ENCODE measurements around the gene IGFALS. TPM values are rescaled to one million over a fixed set of nuclear protein-coding genes. Genes with fewer than 3 reads are reported as not detected.

IGFALS gene
- total and polyA plus RNA-seq, 2 experiments from 2014 or later = 0.16 TPM; not detected in 1

DNA sequence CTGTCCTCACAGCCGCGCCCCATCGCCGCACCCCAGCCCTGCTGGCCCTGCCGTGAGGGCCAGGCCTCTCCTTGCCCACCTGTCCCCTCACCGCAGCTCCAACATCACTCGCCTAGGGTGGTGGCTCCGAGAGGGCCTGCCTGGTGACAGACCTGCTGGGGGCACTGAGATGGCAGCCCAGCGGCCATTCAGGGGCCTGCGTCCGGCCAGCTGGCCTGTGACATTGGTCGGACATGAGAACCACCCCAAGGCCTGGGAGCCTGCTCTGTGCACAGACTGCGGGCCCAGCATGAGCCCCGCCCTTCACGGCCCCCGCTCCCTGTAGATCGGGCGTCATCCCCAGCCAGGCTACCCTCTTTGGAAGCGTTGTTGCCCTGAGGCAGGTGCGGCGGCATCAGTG is 34.0 kb downstream of the IGFALS start:
- Mint-ChIP-seq H3K27ac (no peak overlapping the region), H3K4me1 (no peaks in the 10 kb centered on the region), H3K27me3 (ENCODE audit: insufficient read depth, low read depth, poor library complexity) (peaks cover 10% of the 10 kb centered on the region), H3K4me3 (no peak overlapping the region), H3K9me3 (no peaks in the 10 kb centered on the region; the same call in 2 of the 3 replicates), H3K36me3 (ENCODE audit: low read depth) (peaks cover 6% of the 10 kb centered on the region)
- TF ChIP-seq CREB1 (CRISPR knock-in tag; IDR thresholded peaks at IDR 0.05; ENCODE audit: low read depth) (no peak), ZNF114 (CRISPR knock-in tag; IDR thresholded peaks at IDR 0.05) (no peak), NANOG (IDR thresholded peaks at IDR 0.05; ENCODE audit: borderline replicate concordance) (no peak), JUNB (IDR thresholded peaks at IDR 0.05; ENCODE audit: unreplicated experiment) (no peak)
- H2AFZ ChIP-seq = no peak overlapping the region
- no peaks in the 10 kb centered on the region for H3K79me2 ChIP-seq (replicated peaks; ENCODE audit: insufficient read depth)
- H3K4me3 ChIP-seq = no peak overlapping the region
- no peaks in the 10 kb centered on the region for H3K27me3 ChIP-seq (ENCODE audit: insufficient read depth)
- H3K9me2 ChIP-seq (ENCODE audit: insufficient read depth) = no peaks in the 10 kb centered on the region
- no peak overlapping the region for H3K4me2 ChIP-seq
- DNase-seq (ENCODE audit: low spot score) = no peak
- H3F3A ChIP-seq (replicated peaks; ENCODE audit: low read depth) = 0 out of 2 replicates have a peak, but pooled peaks cover 3% of the 10 kb centered on the region
- no peak overlapping the region for H3K27ac ChIP-seq (ENCODE audit: low read depth)
- no peaks in the 10 kb centered on the region for H4K20me1 ChIP-seq (replicated peaks; ENCODE audit: insufficient read depth)
- H3K4me1 ChIP-seq (ENCODE audit: insufficient read depth) = no peaks in the 10 kb centered on the region; the same call in 1 of the 2 replicates
- no peaks in the 10 kb centered on the region for H3K36me3 ChIP-seq (ENCODE audit: insufficient read depth)
- ATAC-seq = no peak

DNA sequence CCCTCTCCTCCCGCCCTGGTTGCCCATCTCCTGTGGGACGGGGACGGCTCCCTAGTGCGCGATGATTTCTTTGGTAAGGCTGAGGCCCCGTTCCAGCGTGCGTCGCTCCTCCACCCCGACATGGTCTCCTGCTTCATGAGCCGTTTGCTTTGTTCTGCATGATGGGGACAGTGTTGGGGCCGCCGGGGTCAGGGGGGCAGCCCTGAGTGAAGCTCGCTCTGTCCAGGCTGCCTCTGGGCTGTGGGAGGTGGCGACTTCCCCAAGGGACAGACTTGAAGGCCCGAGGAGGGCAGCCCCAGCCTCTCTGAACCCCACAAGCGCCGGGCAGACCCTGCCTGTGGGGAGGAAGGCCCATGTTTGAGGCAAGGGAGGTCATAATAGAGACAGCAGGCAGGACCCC is 34.6 kb downstream of the IGFALS start:
- peaks cover 6% of the 10 kb centered on the region for H3K36me3 Mint-ChIP-seq (ENCODE audit: low read depth)
- no peak for ATAC-seq
- no peak for TF ChIP-seq ZNF462 (CRISPR knock-in tag; IDR thresholded peaks at IDR 0.05)
- TF ChIP-seq STAT1 (IDR thresholded peaks at IDR 0.05; ENCODE audit: unreplicated experiment) = no peak
- no peak for TF ChIP-seq JUNB (IDR thresholded peaks at IDR 0.05; ENCODE audit: unreplicated experiment)
- TF ChIP-seq CREB1 (CRISPR knock-in tag; IDR thresholded peaks at IDR 0.05; ENCODE audit: low read depth) = no peak
- TF ChIP-seq, protein P1, sequence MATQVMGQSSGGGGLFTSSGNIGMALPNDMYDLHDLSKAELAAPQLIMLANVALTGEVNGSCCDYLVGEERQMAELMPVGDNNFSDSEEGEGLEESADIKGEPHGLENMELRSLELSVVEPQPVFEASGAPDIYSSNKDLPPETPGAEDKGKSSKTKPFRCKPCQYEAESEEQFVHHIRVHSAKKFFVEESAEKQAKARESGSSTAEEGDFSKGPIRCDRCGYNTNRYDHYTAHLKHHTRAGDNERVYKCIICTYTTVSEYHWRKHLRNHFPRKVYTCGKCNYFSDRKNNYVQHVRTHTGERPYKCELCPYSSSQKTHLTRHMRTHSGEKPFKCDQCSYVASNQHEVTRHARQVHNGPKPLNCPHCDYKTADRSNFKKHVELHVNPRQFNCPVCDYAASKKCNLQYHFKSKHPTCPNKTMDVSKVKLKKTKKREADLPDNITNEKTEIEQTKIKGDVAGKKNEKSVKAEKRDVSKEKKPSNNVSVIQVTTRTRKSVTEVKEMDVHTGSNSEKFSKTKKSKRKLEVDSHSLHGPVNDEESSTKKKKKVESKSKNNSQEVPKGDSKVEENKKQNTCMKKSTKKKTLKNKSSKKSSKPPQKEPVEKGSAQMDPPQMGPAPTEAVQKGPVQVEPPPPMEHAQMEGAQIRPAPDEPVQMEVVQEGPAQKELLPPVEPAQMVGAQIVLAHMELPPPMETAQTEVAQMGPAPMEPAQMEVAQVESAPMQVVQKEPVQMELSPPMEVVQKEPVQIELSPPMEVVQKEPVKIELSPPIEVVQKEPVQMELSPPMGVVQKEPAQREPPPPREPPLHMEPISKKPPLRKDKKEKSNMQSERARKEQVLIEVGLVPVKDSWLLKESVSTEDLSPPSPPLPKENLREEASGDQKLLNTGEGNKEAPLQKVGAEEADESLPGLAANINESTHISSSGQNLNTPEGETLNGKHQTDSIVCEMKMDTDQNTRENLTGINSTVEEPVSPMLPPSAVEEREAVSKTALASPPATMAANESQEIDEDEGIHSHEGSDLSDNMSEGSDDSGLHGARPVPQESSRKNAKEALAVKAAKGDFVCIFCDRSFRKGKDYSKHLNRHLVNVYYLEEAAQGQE (IDR thresholded peaks at IDR 0.05; ENCODE audit: unreplicated experiment) = no peak
- TF ChIP-seq ZNF331 (CRISPR knock-in tag; IDR thresholded peaks at IDR 0.05; ENCODE audit: low read depth) = no peak
- no peak for TF ChIP-seq CTCF (conservative IDR thresholded peaks at IDR 0.05; ENCODE audit: low read depth in 2 of 2)

More for the DNA sequence above, 34.6 kb downstream of the IGFALS start:
- Histone ChIP-seq H3K27me3 (ENCODE audit: insufficient read depth) (no peaks in the 10 kb centered on the region), H3K4me1 (ENCODE audit: insufficient read depth) (no peaks in the 10 kb centered on the region), H3K27ac (ENCODE audit: low read depth) (no peak overlapping the region), H2AFZ (no peak overlapping the region), H3K79me2 (replicated peaks; ENCODE audit: insufficient read depth) (no peaks in the 10 kb centered on the region), H3K4me3 (no peak overlapping the region), H3K4me2 (no peak overlapping the region), H3F3A (replicated peaks; ENCODE audit: low read depth) (0 out of 2 replicates have a peak, but pooled peaks cover 3% of the 10 kb centered on the region), H4K20me1 (replicated peaks; ENCODE audit: insufficient read depth) (no peaks in the 10 kb centered on the region), H3K36me3 (ENCODE audit: insufficient read depth) (no peaks in the 10 kb centered on the region), H3K9me2 (ENCODE audit: insufficient read depth) (no peaks in the 10 kb centered on the region)
- DNase-seq (ENCODE audit: low spot score) = no peak
- no peaks in the 10 kb centered on the region; the same call in 2 of the 3 replicates for H3K9me3 Mint-ChIP-seq
- H3K27me3 Mint-ChIP-seq (ENCODE audit: insufficient read depth, low read depth, poor library complexity) = peaks cover 10% of the 10 kb centered on the region
- no peak overlapping the region for H3K27ac Mint-ChIP-seq
- no peaks in the 10 kb centered on the region for H3K4me1 Mint-ChIP-seq
- no peak overlapping the region for H3K4me3 Mint-ChIP-seq

Data from GM23338 (cell line).